Activated naive CD8-positive, alpha-beta T cell treated with anti-CD3 and anti-CD28 coated beads, Interleukin-2, amount 50 U/mL, for 24 hours (primary cell): ENCODE data around the gene IDUA.
"Not testable (repeated sequence)": the region's sequence is repeated elsewhere in the genome, so short reads cannot be mapped to it uniquely, and the experiment has no call there.

Source experiments
- ATAC-seq: fragments of 150-1000 bp; cut with Tn5 transposase; one replicate; pipeline ENCODE4 v1.10.0; 2021
- DNase-seq: peaks from one replicate; pipeline ENCODE4 v3.0.0; 2021
- H3K27ac Mint-ChIP-seq: one replicate; pipeline ENCODE4 v1.8.0; 2021; ENCODE audit warnings: mild to moderate bottlenecking, mixed read lengths
- H3K27me3 Mint-ChIP-seq: one replicate; pipeline ENCODE4 v1.8.0; 2021; ENCODE audit warnings: mixed read lengths
- H3K36me3 Mint-ChIP-seq: one replicate; pipeline ENCODE4 v1.8.0; 2021; ENCODE audit warnings: low read depth, mixed read lengths
- H3K4me1 Mint-ChIP-seq: one replicate; pipeline ENCODE4 v1.8.0; 2021; ENCODE audit warnings: mixed read lengths
- H3K4me3 Mint-ChIP-seq: one replicate; pipeline ENCODE4 v1.8.0; 2021; ENCODE audit warnings: mild to moderate bottlenecking, moderate library complexity, mixed read lengths
- H3K9me3 Mint-ChIP-seq: one replicate; pipeline ENCODE4 v1.8.0; 2021; ENCODE audit warnings: mixed read lengths

IDUA gene

GRCh38 chr4:996030-996996, 9.5 kb downstream of the IDUA start:
- H3K4me3 Mint-ChIP-seq: no peak overlapping the region
- H3K36me3 Mint-ChIP-seq: no peaks in the 10 kb centered on the region
- H3K4me1 Mint-ChIP-seq: peaks cover 2% of the 10 kb centered on the region
- peaks cover 20% of the 10 kb centered on the region for H3K27me3 Mint-ChIP-seq
- H3K9me3 Mint-ChIP-seq: no peaks in the 10 kb centered on the region
- ATAC-seq: no peak
- no peak for DNase-seq
- H3K27ac Mint-ChIP-seq: no peak overlapping the region

GRCh38 chr4:996997-997374, 10.1 kb downstream of the IDUA start:
- peaks cover 2% of the 10 kb centered on the region for H3K4me1 Mint-ChIP-seq
- no peak for ATAC-seq

GRCh38 chr4:997375-998071, 10.7 kb downstream of the IDUA start:
- H3K4me3 Mint-ChIP-seq: no peak overlapping the region
- H3K27ac Mint-ChIP-seq: no peak overlapping the region
- H3K4me1 Mint-ChIP-seq: peaks cover 2% of the 10 kb centered on the region
- DNase-seq (no peak), ATAC-seq (no peak)
- H3K36me3 Mint-ChIP-seq: no peaks in the 10 kb centered on the region
- H3K9me3 Mint-ChIP-seq: no peaks in the 10 kb centered on the region
- H3K27me3 Mint-ChIP-seq: peaks cover 26% of the 10 kb centered on the region

More at GRCh38 chr4:996997-997374, 10.1 kb downstream of the IDUA start:
- Mint-ChIP-seq H3K36me3 (no peaks in the 10 kb centered on the region), H3K9me3 (no peaks in the 10 kb centered on the region), H3K27me3 (peaks cover 24% of the 10 kb centered on the region), H3K27ac (no peak overlapping the region), H3K4me3 (no peak overlapping the region)
- DNase-seq: no peak

GRCh38 chr4:998096-998691, 11.3 kb downstream of the IDUA start:
- Mint-ChIP-seq H3K9me3 (no peaks in the 10 kb centered on the region), H3K36me3 (no peaks in the 10 kb centered on the region), H3K4me1 (peaks cover 2% of the 10 kb centered on the region), H3K4me3 (no peak overlapping the region), H3K27me3 (peaks cover 26% of the 10 kb centered on the region), H3K27ac (no peak overlapping the region)
- no peak for DNase-seq
- no peak for ATAC-seq

GRCh38 chr4:999240-999863, 12.5 kb downstream of the IDUA start:
- H3K27me3 Mint-ChIP-seq: peaks cover 32% of the 10 kb centered on the region
- DNase-seq, H3K4me3 Mint-ChIP-seq, H3K4me1 Mint-ChIP-seq, H3K36me3 Mint-ChIP-seq, ATAC-seq, H3K9me3 Mint-ChIP-seq, H3K27ac Mint-ChIP-seq: not testable (repeated sequence)

- no peak for ATAC-seq
- peaks cover 2% of the 10 kb centered on the region for H3K4me1 Mint-ChIP-seq
- H3K27me3 Mint-ChIP-seq: peaks cover 38% of the 10 kb centered on the region
- no peak overlapping the region for H3K4me3 Mint-ChIP-seq
- H3K36me3 Mint-ChIP-seq: no peaks in the 10 kb centered on the region
- no peaks in the 10 kb centered on the region for H3K9me3 Mint-ChIP-seq
- H3K27ac Mint-ChIP-seq: no peak overlapping the region
- no peak for DNase-seq
Observed at GRCh38 chr4:999882-1000425, 13.1 kb downstream of the IDUA start.

GRCh38 chr4:1000686-1001260, 13.9 kb downstream of the IDUA start:
- Mint-ChIP-seq H3K9me3 (no peaks in the 10 kb centered on the region), H3K27me3 (peaks cover 42% of the 10 kb centered on the region), H3K36me3 (no peaks in the 10 kb centered on the region), H3K27ac (no peak overlapping the region), H3K4me3 (no peak overlapping the region), H3K4me1 (peaks cover 2% of the 10 kb centered on the region)
- DNase-seq: no peak
- no peak for ATAC-seq

GRCh38 chr4:1001561-1002130, 14.8 kb downstream of the IDUA start:
- Mint-ChIP-seq H3K4me1 (peaks cover 2% of the 10 kb centered on the region), H3K27ac (no peak overlapping the region), H3K4me3 (no peak overlapping the region), H3K36me3 (no peaks in the 10 kb centered on the region), H3K27me3 (peaks cover 47% of the 10 kb centered on the region), H3K9me3 (no peaks in the 10 kb centered on the region)
- DNase-seq (no peak), ATAC-seq (no peak)

GRCh38 chr4:1002131-1002630, 15.3 kb downstream of the IDUA start:
- H3K27me3 Mint-ChIP-seq: peaks cover 50% of the 10 kb centered on the region
- peaks cover 2% of the 10 kb centered on the region for H3K4me1 Mint-ChIP-seq
- no peaks in the 10 kb centered on the region for H3K36me3 Mint-ChIP-seq
- H3K9me3 Mint-ChIP-seq: no peaks in the 10 kb centered on the region
- ATAC-seq (no peak), DNase-seq (no peak)
- H3K4me3 Mint-ChIP-seq: no peak overlapping the region
- H3K27ac Mint-ChIP-seq: no peak overlapping the region

- Mint-ChIP-seq H3K27me3 (peaks cover 53% of the 10 kb centered on the region), H3K9me3 (no peaks in the 10 kb centered on the region), H3K4me1 (peaks cover 2% of the 10 kb centered on the region), H3K4me3 (no peak overlapping the region), H3K27ac (no peak overlapping the region), H3K36me3 (no peaks in the 10 kb centered on the region)
- no peak for ATAC-seq
- no peak for DNase-seq
Observed at GRCh38 chr4:1002631-1003251, 15.9 kb downstream of the IDUA start.

GRCh38 chr4:1003271-1004070, 16.6 kb downstream of the IDUA start:
- H3K4me1 Mint-ChIP-seq: peaks cover 2% of the 10 kb centered on the region
- H3K4me3 Mint-ChIP-seq: no peak overlapping the region

GRCh38 chr4:1004071-1004418, 17.2 kb downstream of the IDUA start:
- Mint-ChIP-seq H3K27ac (no peak overlapping the region), H3K27me3 (peaks cover 56% of the 10 kb centered on the region)
- DNase-seq: no peak

More at GRCh38 chr4:1003271-1004070, 16.6 kb downstream of the IDUA start:
- no peak for DNase-seq
- ATAC-seq: no peak
- H3K27me3 Mint-ChIP-seq: peaks cover 53% of the 10 kb centered on the region
- H3K36me3 Mint-ChIP-seq: no peaks in the 10 kb centered on the region
- H3K27ac Mint-ChIP-seq: no peak overlapping the region
- H3K9me3 Mint-ChIP-seq: no peaks in the 10 kb centered on the region

More at GRCh38 chr4:1004071-1004418, 17.2 kb downstream of the IDUA start:
- Mint-ChIP-seq H3K36me3 (no peaks in the 10 kb centered on the region), H3K9me3 (no peaks in the 10 kb centered on the region), H3K4me3 (no peak overlapping the region), H3K4me1 (peaks cover 3% of the 10 kb centered on the region)
- no peak for ATAC-seq
